Tibial nerve (tissue), 4 donors: Measurements from ENCODE around the gene FANCD2.

Experiments used
- EP300 ChIP-seq, 2 donors: sonication (generic); formaldehyde crosslinking; IDR thresholded peaks; one replicate each; pipeline ENCODE4 v1.6.1; 2017; ENCODE audit warnings: antibody characterized with exemption in 2 of 2, mild to moderate bottlenecking in 1 of 2
- TF ChIP-seq, protein P1 (sequence below), 5 experiments: fragments of 200-600 bp in 3 of 5; fragments of 450-650 bp in 2 of 5; sonication (generic) in 3 of 5; IDR thresholded peaks; one replicate each; pipeline ENCODE4 v1.5.1; 2016 to 2019; ENCODE audit warnings: antibody characterized with exemption in 5 of 5, mild to moderate bottlenecking in 3 of 5, moderate library complexity in 2 of 5

DNA sequence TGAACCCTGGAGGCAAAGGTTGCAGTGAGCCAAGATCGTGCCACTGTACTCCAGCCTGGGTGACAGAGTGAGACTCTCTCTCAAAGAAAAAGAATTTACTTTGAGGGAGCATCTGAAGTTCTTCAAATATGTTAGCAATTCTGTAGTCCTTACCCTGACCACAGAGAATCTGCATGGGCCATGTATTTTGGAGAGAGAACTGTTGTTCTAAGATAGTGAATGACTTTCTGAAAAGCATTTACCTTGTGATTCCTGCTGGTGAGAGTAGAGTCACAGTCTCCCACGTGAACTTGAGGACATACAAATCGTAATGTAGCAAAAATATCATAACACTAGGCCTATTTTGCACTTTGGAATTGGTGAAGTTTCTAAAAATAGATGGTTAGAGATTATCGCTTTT, 93.1 kb downstream of the FANCD2 start:
- TF ChIP-seq, protein P1, sequence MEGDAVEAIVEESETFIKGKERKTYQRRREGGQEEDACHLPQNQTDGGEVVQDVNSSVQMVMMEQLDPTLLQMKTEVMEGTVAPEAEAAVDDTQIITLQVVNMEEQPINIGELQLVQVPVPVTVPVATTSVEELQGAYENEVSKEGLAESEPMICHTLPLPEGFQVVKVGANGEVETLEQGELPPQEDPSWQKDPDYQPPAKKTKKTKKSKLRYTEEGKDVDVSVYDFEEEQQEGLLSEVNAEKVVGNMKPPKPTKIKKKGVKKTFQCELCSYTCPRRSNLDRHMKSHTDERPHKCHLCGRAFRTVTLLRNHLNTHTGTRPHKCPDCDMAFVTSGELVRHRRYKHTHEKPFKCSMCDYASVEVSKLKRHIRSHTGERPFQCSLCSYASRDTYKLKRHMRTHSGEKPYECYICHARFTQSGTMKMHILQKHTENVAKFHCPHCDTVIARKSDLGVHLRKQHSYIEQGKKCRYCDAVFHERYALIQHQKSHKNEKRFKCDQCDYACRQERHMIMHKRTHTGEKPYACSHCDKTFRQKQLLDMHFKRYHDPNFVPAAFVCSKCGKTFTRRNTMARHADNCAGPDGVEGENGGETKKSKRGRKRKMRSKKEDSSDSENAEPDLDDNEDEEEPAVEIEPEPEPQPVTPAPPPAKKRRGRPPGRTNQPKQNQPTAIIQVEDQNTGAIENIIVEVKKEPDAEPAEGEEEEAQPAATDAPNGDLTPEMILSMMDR (IDR thresholded peaks at IDR 0.05), result no peak
- no peak for TF ChIP-seq EP300 (IDR thresholded peaks at IDR 0.05)
